HG03045 (cell line): ENCODE results near the gene YEATS2.
A peak's percentile ranks its signal among the peaks of the same experiment; 100 is the strongest.
"Not testable (repeated sequence)": the region's sequence is repeated elsewhere in the genome, so short reads cannot be mapped to it uniquely, and the experiment has no call there.

Experiments used
- ATAC-seq: cut with Tn5 transposase; IDR thresholded peaks from one replicate; pipeline ENCODE4 v1.9.1; 2021; ENCODE audit warnings: mild to moderate bottlenecking, moderate library complexity; ENCODE audit not compliant: unreplicated experiment

Gene YEATS2

DNA sequence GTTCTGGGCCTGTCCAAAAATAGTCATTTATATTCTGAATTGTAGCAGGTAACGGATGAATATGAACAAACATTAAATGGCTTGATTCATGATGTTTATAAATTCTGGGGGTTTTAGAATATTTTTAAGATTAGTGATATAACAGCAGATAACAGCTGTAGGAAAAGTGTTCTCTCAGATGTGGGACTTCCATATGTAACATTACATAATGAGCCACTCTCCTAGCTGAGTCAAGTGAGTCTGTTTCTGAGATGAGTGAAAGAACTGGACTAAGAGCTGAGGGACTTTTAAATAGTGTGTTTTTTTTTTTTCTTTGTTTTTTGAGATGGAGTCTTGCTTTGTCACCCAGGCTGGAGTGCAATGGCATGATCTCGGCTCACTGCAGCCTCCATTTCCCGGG, 13.9 kb downstream of the YEATS2 start:
- ATAC-seq, result no peak

GRCh38 chr3:183714622-183715021, 17.0 kb downstream of the YEATS2 start:
- no peak for ATAC-seq

DNA sequence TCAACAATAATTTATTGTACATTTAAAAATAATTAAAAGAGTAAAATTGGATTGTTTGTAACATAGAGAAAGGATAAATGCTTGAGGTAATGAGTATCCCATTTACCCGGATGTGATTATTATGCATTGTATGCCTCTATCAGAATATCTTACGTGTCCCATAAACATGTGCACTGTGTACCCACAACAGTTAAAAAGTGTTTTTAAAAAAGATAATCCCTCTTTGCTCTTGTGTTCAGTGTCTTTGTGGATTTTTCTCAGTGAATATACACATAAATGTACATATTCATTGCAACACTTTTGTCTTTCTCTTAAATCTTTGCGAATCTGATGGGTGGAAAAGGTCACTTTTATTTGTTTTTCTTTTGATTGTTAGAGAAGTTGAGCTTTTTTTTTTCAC, 20.4 kb downstream of the YEATS2 start:
- no peak for ATAC-seq

DNA sequence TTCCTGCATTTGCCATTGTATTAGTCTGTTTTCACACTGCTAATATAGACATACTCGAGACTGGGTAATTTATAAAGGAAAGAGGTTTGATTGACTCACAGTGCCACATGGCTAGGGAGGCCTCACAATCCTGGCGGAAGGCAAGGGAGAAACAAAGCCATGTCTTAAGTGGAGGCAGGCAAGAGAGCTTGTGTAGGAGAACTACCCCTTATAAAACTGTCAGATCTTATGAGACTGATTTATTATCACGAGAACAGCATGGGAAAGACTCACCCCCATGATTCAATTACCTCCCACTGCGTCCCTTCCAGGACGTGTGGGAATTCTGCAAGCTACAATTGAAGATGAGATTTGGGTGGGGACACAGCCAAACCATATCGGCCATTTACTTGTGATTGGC, 27.8 kb downstream of the YEATS2 start:
- ATAC-seq, result no peak

GRCh38 chr3:183728204-183728603, 30.6 kb downstream of the YEATS2 start:
- no peak for ATAC-seq

DNA sequence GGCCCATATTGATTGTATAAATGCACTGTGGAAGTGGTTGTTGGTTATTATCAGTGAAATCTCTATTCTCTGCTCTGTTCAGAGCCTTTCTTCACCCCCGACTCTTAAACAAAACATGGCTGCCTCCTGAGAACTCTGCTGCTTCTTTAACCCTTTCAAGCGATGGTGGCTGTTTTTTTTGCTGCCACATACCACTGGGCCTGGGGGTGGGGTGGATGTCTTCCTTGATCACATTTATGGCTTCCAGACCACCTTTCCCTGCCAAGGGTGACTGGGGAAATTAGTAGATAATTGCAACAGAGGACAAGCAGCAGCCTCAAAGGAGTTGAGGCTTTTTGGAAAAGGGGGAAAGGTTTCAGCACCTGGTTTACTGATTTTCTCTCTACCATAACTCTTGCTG, 32.8 kb downstream of the YEATS2 start:
- no peak for ATAC-seq

DNA sequence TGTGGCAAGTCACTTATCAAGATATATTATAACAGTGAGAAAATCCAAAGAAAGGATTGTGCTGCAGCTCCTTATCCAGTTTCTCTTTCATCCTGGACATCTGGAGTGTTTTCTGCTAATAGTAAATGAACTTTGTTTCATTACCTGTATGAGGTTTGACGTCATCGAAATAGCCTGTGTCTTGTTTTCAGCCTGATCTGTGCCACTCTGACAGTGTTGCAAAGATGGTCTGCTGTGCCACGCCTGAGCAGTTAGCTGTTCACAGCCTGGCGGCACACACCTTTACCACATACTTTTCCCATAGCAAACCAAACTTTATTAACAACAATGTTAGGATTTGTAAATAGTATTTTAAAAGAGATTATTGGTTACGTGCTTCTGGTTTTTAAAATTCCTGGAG, 34.0 kb downstream of the YEATS2 start:
- no peak for ATAC-seq

- ATAC-seq, result no peak
Observed at GRCh38 chr3:183733553-183733952, 36.0 kb downstream of the YEATS2 start.

GRCh38 chr3:183734750-183735494, 37.3 kb downstream of the YEATS2 start:
- ATAC-seq, result no peak

DNA sequence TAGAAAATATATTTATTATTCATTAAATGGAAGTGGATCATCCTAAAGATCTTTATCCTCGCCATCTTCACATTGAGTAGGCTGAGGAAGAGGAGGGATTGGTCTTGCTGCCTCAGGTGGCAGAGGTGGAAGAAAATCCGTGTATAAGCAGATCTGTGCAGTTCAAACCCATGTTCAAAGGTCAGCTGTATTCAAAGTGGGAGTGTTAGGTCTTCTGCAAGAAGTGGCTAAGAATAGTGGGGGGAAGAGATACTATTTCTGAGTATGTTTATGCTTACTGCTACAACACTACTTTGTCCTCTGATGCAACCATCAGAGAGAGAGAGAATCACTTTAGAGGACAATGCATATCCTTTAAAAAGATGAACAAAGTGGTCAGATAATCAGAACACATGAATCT, 39.5 kb downstream of the YEATS2 start:
- ATAC-seq, result no peak

DNA sequence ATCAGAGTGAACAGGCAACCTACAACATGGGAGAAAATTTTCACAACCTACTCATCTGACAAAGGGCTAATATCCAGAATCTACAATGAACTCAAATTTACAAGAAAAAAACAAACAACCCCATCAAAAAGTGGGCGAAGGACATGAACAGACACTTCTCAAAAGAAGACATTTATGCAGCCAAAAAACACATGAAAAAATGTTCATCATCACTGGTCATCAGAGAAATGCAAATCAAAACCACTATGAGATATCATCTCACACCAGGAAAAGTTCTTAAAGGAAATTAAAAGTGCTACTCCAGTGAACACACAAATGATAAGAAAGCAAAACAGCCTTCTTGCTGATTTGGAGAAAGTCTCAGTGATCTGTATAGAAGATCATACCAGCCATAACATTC, 42.6 kb downstream of the YEATS2 start:
- ATAC-seq, result not testable (repeated sequence)

DNA sequence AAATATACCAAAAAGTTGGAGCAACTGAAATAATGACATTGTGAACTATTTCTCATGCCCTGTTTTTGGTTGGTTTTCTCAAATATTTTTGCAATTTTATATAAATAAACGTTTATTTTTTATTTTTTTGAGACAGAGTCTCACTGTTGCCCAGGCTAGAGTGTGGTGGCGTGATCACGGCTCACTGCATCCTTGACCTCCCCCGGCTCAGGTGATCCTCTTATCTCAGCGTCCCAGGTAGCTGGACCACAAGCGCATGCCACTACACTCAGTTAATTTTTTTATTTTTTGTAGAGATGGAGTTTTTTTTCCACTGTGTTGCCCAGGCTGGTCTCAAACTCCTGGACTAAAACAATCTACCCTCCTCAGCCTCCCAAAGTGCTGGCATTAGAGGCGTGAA, 45.6 kb downstream of the YEATS2 start:
- ATAC-seq, result no peak

GRCh38 chr3:183745300-183746098, 47.9 kb downstream of the YEATS2 start:
- no peak for ATAC-seq

DNA sequence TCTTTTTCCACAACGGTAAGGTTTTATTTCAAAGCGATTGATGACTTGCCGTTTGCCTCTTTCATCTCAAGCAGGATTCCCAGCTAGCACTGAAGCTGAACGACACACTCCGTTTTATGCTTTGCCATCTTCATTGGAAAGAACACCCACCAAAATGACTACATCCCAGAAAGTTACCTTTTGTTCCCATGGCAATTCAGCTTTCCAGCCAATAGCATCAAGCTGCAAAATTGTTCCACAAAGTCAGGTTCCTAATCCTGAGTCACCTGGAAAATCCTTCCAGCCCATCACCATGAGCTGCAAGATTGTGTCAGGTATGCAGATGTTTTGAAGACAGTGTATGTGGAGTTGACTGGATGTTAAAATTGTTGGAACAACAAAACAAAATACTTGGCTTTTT, 56.5 kb downstream of the YEATS2 start:
- no peak for ATAC-seq

DNA sequence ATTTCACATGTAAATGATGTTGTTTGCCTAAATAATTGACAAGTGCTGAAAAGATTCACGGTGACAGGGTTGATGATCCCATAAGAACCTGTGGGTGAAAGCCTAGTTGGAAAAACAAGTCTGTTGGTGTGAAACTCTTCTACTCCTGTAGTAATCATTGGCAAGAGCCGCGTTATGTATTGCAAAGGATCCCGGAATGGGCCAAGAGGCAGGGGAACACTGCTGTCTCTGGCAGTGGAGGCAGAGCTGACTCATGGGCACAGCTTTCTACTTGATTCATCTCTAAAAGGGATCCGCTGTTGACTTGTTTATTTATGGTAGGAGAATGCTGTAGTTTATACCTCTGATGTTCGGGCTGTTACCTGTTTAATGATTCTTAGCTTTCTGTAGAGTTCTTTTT, 64.7 kb downstream of the YEATS2 start:
- no peak for ATAC-seq

DNA sequence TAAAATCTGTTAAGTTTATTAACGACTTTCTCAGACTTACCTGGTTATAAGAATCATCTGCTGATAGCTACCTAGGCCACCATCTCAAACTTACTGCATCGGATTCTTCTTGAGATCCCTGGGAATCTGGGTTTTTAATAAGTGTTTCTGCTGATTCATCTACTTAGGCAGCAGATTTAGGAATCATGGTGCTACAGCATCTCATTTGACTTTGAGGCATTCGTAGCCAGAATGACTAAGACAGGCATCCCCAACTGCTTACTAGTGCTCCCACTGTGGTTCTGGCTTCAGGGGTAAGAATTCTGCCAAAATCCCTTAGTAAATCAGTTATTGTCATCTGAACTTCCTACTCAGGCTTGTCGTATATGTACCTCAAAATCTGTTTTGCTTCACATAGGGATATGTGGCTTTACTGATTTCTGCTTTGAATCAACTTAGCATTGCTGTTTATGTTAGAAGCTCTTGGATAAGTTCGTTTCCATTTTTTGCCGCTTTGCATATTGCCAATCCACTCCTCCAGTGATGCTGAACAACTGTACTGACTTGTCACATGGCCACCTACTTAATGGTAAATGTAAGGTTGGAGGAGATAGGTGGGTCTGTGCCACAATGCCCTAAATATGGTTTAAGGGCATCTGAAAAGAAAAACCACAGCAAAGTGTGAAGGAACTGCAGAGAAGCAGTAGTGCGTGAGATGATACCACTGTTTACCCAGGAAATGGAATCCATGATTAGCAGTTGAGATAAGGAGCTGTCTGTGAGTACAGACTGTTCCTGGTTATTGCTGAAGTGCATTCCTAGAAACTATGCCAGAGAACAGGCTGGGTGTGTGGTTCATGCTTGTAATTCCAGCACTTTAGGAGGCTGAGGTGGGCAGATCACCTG, 67.5 kb downstream of the YEATS2 start:
- ATAC-seq, result no peak

DNA sequence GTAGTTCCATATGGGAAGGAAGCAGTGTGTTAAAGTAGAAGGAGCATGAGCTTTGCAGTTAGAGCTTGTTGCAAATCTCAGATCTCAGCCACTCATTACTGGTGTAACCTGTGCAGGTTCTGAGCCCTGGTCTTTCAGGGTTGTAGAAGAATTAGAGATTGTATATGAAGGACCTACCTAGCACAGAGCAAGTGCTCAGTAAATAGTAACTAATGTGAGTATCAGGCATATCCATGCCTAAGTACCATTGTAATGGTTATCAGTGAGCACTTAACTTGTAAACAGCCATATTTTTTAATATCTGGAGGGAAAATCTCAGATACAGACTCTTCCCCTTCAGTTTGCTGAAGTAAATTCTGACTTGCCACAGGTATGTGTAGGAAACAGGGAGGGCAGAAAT, 68.5 kb downstream of the YEATS2 start:
- ATAC-seq, result no peak

DNA sequence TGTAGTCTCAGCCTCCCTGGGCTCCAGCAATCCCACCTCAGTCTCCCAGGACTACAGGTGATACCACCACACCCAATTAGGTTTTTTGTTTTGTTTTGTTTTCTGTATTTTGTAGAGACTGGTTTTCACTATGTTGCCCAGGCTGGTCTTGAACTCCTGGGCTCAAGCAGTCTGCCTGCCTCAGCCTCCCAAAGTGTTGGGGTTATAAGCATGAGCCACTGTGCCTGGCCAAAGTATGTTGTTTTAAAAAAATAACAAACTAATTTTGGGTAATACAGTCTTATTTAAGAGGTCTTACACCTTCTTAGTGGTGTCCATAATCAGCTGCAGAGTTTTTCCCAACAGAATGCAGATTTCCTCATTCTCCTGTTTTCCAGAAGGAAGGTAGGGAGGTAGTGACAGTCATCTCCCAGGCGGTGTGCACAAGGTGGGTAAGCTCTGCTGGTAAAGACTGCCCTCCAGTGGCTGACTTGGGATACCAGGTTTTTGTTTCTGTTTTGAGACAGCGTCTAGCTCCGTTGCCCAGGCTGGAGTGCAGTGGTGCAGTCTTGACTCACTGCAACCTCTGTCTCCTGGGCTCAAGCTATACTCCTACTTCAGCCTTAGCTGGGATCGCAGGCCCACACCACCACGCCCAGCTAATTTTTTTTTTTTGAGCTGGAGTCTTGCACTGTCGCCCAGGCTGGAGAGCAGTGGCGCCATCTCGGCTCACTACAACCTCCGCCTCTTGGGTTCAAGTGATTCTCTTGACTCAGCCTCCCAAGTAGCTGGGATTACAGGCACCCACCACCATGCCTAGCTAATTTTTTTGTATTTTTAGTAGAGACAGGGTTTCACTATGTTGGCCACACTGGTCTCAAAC, 69.4 kb downstream of the YEATS2 start:
- ATAC-seq, result peak; percentile 82

DNA sequence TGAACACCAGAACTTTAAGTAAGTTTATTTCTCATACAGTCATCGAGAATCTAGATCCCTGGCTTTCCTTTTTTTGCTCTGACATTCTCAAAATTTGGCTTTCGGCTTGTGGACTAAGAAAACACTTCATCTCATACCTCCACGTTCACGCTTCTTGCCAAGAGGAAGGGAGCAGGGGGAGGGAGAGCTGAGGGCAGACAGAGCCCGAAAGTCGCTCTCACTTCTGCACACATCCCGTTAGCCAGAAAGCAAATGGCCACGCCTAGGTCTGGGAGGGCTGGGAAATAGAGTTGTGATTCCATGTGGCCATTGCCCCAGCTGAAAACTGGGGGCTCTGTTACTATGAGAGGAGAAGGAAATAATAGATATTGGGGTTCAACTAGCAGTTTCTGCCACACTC, 70.5 kb downstream of the YEATS2 start:
- no peak for ATAC-seq

- no peak for ATAC-seq
Observed at GRCh38 chr3:183769453-183769852, 71.9 kb downstream of the YEATS2 start.

DNA sequence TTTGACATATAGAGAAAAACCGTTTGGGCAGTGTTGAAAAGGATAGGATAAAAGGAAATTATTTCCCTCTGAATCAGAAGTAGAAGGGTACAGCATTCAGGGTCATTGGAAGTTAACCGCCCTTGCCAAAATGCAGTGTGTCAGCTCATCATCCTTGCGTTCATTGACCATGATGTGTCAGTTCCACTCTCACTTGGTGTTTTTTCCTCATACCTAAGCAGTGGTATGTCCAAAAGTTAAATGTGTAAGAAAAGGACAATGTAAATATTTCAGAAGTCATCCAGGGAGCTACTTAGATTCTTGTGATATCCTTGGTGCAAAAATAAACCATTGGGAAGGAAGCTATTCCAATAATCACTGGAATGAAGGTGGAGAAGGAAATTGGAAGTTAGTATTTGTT, 77.0 kb downstream of the YEATS2 start:
- no peak for ATAC-seq
